GM19372 (cell line): ENCODE data around the gene AGFG1.
"Not testable (repeated sequence)": the region's sequence is repeated elsewhere in the genome, so short reads cannot be mapped to it uniquely, and the experiment has no call there.

Source experiments
- ATAC-seq: cut with Tn5 transposase; IDR thresholded peaks from one replicate; pipeline ENCODE4 v1.9.1; 2021; ENCODE audit warnings: mild to moderate bottlenecking, low read depth, moderate library complexity; ENCODE audit not compliant: unreplicated experiment

The AGFG1 gene

GRCh38 chr2:227598835-227599503 is 127.0 kb downstream of the AGFG1 start, which contains the start of gene SCYGR2:
SCYGR2 (plus strand) TSS chr2:227598893; CDS start chr2:227598893, 0 bp downstream.
- not testable (repeated sequence) for ATAC-seq

- no peak for ATAC-seq
Observed at GRCh38 chr2:227602358-227602757, 130.4 kb downstream of the AGFG1 start.

- ATAC-seq, result no peak
Observed at GRCh38 chr2:227606476-227606875, 134.5 kb downstream of the AGFG1 start.

GRCh38 chr2:227607941-227608340 is 136.0 kb downstream of the AGFG1 start:
- no peak for ATAC-seq

- no peak for ATAC-seq
Observed at GRCh38 chr2:227608561-227609338, 136.8 kb downstream of the AGFG1 start.

GRCh38 chr2:227610123-227610522 is 138.2 kb downstream of the AGFG1 start:
- no peak for ATAC-seq
